HG03342 (cell line): Measurements from ENCODE around the gene GPR12.

Source experiments
- ATAC-seq: cut with Tn5 transposase; IDR thresholded peaks from one replicate; pipeline ENCODE4 v1.9.1; 2021; ENCODE audit warnings: mild to moderate bottlenecking, moderate library complexity; ENCODE audit not compliant: unreplicated experiment

The GPR12 gene

GRCh38 chr13:26706381-26706780 lies 54.2 kb downstream of the GPR12 start:
- ATAC-seq = no peak

- no peak for ATAC-seq
Observed at GRCh38 chr13:26705536-26705935, 55.0 kb downstream of the GPR12 start.
